Frontal cortex (tissue), 4 donors: Measurements from ENCODE around the gene CBLL1. TPM values are rescaled to one million over a fixed set of nuclear protein-coding genes. Genes with fewer than 3 reads are reported as not detected.

Experiments
- DNase-seq, 2 donors: peaks; one replicate each; pipeline ENCODE4 v3.0.0; 2012; ENCODE audit warnings: low spot score in 2 of 2
- FAIRE-seq: peaks from 2 replicates; lab custom pipeline; 2012; peaks lifted over from hg19 to GRCh38; lab: Jason Lieb, UNC
- total RNA-seq: library from RNA; depleted of rRNA; stranded (reverse); fragments of >200 nt; gene quantifications from one replicate; pipeline ENCODE4 v1.2.3, GENCODE V29; 2014
- donor health status: control.
- donor health status: control.
- donor health status: control.

The CBLL1 gene, protein sequence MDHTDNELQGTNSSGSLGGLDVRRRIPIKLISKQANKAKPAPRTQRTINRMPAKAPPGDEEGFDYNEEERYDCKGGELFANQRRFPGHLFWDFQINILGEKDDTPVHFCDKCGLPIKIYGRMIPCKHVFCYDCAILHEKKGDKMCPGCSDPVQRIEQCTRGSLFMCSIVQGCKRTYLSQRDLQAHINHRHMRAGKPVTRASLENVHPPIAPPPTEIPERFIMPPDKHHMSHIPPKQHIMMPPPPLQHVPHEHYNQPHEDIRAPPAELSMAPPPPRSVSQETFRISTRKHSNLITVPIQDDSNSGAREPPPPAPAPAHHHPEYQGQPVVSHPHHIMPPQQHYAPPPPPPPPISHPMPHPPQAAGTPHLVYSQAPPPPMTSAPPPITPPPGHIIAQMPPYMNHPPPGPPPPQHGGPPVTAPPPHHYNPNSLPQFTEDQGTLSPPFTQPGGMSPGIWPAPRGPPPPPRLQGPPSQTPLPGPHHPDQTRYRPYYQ
- total RNA-seq: 20.4 TPM

DNA sequence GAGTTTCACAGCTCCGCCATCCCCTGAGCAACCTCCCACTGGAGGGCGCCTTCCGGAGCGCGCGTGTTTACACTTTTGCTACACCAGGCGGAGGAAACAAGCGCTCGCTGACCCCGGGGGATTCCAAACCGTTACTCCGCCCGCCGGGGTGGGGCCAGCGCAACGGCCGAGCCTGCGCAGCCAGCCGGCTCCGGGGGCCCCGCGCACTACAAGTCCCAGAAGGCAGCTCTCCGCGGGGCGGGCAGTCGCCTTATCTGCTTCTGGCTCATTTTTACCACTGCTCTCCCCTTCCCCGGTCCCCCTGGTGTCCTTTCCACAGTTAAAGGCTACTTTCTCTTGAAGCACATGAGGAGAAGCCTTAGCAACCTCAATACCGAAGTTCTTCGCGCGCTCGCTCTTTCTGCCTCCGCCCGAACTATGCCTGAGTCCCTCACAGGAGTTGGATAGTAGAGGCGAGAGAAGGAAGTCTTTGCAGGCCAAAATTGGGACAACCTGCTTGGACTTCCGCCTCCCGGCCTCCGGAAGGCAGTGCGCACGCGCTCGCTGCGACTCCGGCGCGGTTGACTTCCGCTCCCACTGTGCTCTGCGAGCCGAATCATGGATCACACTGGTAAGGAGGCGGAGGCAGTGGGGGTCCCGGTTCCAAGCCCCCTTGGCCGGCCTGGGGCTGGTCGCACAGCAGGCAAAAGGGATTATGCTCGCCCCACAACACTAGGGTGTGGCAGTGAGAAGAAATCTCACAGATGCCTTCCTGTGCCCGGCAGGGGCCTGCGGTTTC is at the start of gene CBLL1:
Gene CBLL1, plus strand, starts transcription at position 576 of the 778 bp plus-strand sequence. Its CDS starts 22 bp downstream, at position 598.
- DNase-seq: peak; percentile 77 to 84
- no peak for FAIRE-seq

GRCh38 chr7:107694386-107694785 is 49.6 kb upstream of the CBLL1 start:
- DNase-seq: no peak
- FAIRE-seq: no peak

GRCh38 chr7:107696330-107696946 is 47.5 kb upstream of the CBLL1 start:
- DNase-seq (no peak), FAIRE-seq (no peak)

DNA sequence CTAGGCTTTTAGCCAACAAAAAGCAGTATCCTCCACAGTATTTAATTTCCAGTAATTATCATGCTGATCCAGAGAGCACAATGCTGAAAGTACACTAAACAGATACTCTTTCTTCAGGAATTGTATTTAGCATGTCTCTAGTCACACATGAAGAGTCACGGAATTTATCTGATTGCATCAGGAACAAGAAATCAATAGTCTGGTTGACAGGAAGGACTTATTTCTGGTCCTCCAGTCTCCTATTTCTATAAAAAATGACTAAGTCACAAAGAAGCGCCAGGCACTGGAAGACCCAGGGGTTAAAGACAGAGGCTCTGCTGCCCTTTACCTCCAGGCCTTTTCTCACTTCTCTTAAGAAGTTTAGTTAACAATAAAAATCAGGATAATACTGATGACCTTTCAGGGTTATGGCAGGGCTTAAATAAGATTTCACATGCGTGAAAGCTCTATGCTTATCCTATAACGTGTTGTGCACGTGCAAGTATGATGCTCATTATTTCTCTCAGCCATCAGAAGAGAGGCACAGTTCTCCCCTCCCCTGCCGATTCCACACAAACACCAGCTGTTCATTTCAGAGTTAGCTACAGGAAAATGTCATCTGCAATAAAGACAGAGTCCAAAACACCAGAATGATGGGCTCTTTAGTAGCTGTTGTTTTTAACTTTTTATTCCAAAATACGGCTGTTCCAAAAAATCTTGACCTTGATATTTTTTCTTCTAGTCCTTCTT is 46.5 kb upstream of the CBLL1 start:
- FAIRE-seq (no peak), DNase-seq (no peak)

DNA sequence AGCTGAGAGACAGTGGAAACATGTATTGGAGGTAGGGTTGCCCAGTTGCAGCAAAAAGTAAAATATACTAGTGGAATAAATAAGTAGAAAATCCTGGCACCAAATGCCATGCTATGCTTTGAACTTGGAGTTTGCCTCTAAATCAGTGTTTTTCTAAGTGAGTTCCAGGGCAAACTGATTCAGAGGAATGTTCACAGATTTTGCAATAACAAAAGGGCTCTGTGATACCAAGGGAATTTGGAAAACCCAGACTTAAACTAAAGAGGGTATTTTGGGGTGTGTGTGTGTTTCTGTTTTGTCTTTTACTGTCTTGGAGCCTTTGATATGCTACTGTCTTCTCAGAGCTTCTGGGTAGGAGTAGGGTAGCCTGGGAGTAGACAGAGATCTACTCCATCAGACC is 43.4 kb upstream of the CBLL1 start:
- DNase-seq (no peak), FAIRE-seq (no peak)

DNA sequence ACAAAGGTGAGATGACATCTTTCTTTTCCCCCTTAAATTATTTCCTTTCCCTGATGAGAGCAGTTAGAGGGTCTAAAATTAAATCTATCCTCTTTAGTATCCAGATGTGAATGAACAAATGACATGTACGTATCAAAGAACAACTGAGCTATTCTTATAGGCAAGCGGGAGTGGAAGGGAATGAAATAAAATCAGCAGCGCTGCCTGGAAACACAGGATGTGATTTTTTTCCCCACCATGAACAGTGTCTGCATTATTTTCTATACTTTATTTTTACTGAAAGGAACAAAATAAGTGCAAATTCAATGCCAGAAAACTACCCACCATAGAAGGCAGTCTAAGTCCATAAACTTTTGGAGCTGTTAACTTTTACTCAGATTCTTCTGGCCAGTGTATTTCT is 42.8 kb upstream of the CBLL1 start:
- no peak for DNase-seq

DNA sequence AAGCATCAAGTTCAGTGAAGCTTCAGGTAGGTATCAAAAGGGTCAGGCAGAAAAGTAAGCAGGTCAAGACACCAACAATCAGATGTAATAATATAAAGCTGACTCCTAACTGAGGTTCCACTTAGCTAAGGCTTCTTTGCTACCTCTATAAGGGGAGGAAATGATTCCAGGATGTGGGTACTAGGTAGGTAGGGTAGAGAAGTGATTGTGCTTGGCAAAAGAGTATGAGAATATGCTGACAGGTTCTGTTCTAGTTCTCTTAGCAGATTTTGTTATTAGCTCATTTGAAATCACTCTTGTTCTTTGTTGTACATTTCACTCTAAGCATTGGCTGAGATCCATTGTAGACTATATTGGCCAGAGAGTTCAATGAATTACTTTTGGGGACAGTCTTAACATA is 40.7 kb upstream of the CBLL1 start:
- DNase-seq: no peak
- FAIRE-seq: no peak

More for the DNA sequence above, 42.8 kb upstream of the CBLL1 start:
- no peak for FAIRE-seq

- DNase-seq (no peak), FAIRE-seq (no peak)
Observed at GRCh38 chr7:107703872-107704271, 40.1 kb upstream of the CBLL1 start.

- no peak for DNase-seq
- FAIRE-seq: no peak
Observed at GRCh38 chr7:107708956-107709355, 35.0 kb upstream of the CBLL1 start.

- FAIRE-seq: no peak
- DNase-seq: no peak
Observed at GRCh38 chr7:107711301-107711700, 32.6 kb upstream of the CBLL1 start.

DNA sequence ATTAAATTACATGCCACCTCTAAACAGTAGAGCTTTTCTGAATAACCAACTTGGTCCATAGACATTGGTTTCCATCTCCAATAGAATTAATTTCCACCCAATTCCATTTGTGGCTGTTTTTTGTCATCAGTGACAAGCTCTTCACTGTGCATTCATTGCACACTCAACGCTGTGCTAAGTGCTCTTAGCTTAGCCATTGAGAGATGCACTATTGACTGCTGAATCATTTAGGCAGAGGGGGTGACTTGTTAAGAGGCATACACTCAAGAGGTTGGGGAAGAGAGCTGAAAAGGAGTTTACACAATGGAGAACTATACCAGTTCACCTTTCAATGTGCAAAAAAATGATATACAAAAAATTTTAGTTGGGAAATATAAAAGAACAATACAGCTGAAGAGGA is 31.9 kb upstream of the CBLL1 start:
- DNase-seq: no peak
- FAIRE-seq: no peak

DNA sequence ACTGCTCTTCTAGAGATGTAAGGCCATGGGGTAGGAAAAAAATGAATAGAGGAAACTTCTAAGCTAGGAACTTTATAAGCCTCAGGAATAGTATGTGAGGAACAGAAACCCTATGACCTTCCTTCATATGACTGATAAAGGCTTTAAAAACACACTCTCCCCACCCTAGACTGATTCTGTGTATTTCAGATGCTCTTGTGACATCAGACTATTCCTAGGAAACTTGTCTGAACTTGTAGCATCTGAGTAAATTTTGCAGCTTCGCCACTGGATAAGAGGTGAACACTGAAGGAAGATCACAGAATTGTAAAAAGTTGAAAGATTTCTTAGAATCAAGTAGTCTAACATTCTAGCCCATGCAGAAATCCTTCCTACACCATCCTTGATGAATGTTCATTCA is 31.0 kb upstream of the CBLL1 start:
- no peak for DNase-seq
- no peak for FAIRE-seq

DNA sequence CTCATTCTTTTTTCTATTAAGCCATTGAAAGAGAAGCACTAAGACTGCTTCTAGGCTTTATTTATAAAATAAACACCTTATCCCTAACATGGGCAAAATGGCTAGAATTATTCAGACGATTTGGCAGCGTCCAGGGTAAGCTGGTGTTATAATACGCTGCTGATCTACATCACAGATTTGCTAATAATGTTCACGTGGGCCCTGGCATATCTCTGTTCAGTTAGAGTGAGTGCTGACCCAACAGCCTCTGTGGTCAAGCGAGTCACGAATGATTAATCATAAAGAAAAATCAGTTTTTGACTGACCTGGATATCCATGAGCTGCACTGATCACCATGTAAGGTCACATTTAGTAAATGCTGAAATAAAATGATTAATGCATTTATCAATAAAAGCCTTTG is 28.4 kb upstream of the CBLL1 start:
- DNase-seq (no peak), FAIRE-seq (no peak)

DNA sequence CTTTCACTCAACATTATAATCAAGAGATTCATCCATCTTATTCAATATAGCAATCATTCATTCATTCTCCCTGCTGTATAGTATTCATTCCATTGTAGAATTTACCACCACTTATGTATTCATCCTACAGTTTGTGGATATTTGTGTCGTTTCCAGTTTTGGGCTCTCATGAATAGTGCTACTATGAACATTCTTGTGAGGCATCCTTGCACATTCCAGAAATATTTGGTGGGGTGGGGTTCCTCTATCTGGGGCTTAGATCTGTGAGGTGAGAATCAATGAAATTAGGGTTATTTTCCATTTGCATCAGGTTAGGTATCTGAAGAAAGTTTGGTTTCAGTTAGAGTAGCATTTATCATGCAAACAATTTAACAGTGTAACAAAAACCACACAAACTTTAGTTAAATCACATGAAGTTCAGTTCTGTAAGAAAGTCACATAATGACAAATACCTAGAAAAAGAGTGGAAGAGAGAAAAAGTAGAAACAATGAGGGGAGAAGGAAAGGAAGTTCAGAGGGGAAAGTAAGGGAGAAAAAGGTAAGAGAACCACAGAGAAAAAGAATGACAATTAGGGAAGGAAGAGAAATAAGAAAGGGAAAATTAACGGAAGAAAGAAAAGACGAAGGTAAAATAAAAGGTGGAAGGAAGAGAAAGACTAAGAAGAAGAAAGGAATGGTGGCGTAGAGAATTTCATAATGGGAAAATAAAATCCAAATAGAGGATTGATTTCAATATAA is 25.3 kb upstream of the CBLL1 start:
- FAIRE-seq (no peak), DNase-seq (no peak)

GRCh38 chr7:107721286-107721685 is 22.7 kb upstream of the CBLL1 start:
- FAIRE-seq (no peak), DNase-seq (no peak)

- no peak for FAIRE-seq
- no peak for DNase-seq
Observed at GRCh38 chr7:107723255-107723654, 20.7 kb upstream of the CBLL1 start.

DNA sequence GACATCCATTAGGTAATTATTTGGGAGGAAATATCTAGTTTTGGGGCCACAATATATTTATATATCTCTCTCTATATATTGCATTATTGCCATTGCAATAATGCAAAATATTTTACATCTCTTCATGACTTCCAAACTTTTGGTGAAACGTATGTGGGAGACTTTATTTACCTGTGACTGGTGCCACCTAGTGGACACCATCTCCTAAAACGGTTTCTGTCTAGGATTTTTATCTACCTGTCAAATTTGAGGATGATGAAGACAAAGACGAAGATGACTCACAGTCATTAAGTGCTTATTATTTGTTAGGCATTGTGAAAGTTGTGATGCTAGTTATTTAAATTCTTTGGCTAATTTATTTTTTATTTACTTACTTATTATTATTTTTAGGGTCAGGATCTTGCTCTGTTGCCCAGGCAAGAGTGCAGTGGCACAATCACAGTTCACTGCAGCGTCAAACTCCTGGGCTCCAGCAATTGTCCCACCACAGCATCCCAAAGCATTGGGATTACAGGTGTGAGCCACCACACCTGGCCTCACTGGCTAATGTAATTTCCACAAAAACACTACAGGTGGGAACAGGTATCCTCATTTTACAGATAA is 18.7 kb upstream of the CBLL1 start:
- FAIRE-seq: peak; percentile 84
- peak; percentile 43 to 53 for DNase-seq

DNA sequence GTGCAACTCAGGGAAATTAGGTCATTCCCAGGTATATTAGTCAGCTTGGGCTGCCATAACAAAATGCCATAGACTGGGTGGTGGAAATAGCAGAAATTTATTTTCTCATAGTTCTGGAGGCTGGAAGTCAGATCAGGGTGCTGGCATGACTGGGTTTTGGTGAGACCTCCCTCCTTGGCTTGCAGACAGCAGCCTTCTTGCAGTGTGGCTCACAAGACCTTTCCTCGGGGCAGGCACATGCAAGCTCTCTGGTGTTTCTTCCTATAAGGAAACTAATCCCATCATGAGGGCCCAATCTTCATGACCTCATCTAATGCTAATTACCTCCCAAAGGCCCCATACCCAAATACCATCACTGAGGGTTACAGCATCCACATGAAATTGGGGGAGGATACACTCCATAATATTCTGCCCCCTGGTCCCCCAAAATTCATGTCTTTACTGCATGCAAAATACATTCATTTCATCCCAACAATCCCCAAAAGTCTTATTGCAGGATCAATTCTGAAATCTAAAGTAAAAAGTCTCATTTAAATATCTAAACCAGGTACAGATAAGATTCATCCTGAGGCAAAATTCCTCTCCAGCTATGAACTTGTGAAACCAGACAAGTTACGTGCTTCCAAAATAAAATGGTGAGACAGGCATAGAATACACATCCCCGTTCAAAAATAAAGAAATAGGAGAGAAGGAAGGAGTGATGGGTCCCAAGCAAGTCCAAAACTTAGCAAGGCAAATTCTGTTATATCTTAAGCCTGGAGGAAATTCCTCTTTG is 17.4 kb upstream of the CBLL1 start:
- FAIRE-seq (no peak), DNase-seq (no peak)
